NCI-H82 (cell line): ENCODE data around the gene GABBR2.
A peak's percentile ranks its signal among the peaks of the same experiment; 100 is the strongest.

Source experiments
- DNase-seq: peaks from one replicate; lab custom pipeline; 2025; lab: John Stamatoyannopoulos, UW

The GABBR2 gene

GRCh38 chr9:98255578-98256296, 453.0 kb downstream of the GABBR2 start, which contains the start of gene TBC1D2:
Gene TBC1D2, minus strand, starts transcription at chr9:98255649. Its CDS starts 108 bp downstream, at chr9:98255541.
- peak; percentile 94 for DNase-seq

- DNase-seq: peak; percentile 58
Observed at GRCh38 chr9:98255061-98255577, 453.6 kb downstream of the GABBR2 start.

- DNase-seq: no peak
Observed at GRCh38 chr9:98254228-98255060, 454.3 kb downstream of the GABBR2 start.

- DNase-seq: no peak
Observed at GRCh38 chr9:98253565-98253964, 455.2 kb downstream of the GABBR2 start.

GRCh38 chr9:98251551-98251950, 457.2 kb downstream of the GABBR2 start:
- DNase-seq: no peak

- DNase-seq: no peak
Observed at GRCh38 chr9:98249771-98250170, 459.0 kb downstream of the GABBR2 start.

- DNase-seq: no peak
Observed at GRCh38 chr9:98248737-98249474, 459.8 kb downstream of the GABBR2 start.

GRCh38 chr9:98247831-98248657, 460.7 kb downstream of the GABBR2 start:
- no peak for DNase-seq

- DNase-seq: peak; percentile 19
Observed at GRCh38 chr9:98242426-98242825, 466.3 kb downstream of the GABBR2 start.

GRCh38 chr9:98241357-98242300, 467.1 kb downstream of the GABBR2 start:
- peak; percentile 17 for DNase-seq

- no peak for DNase-seq
Observed at GRCh38 chr9:98240475-98240874, 468.3 kb downstream of the GABBR2 start.
